GM12878 (cell line): Measurements from ENCODE around the gene PSMB5. TPM values are rescaled to one million over a fixed set of nuclear protein-coding genes. Genes with fewer than 3 reads are reported as not detected.

Source experiments
- ASH2L ChIP-seq: fragments of 300-600, 200-600 bp; sonication (generic); IDR thresholded peaks from 2 replicates; pipeline ENCODE4 v1.6.1; 2017; ENCODE audit warnings: low read depth, mild to moderate bottlenecking, borderline replicate concordance
- CEBPB ChIP-seq, 2 experiments: fragments of 150-350 bp in 1 of 2; IDR thresholded peaks; 2 replicates each; pipeline ENCODE4 v1.6.1; 2012 to 2014; ENCODE audit warnings: low read depth in 2 of 2, low read length in 2 of 2, borderline replicate concordance in 1 of 2, inconsistent platforms in 1 of 2
- ESRRA ChIP-seq: IDR thresholded peaks from 2 replicates; pipeline ENCODE4 v1.6.1; 2012; ENCODE audit warnings: mild to moderate bottlenecking, low read length, improper control_type of control experiment
- ETV6 ChIP-seq, 2 experiments: fragments of 450-650 bp in 1 of 2; IDR thresholded peaks in 1 of 2; conservative IDR thresholded peaks in 1 of 2; 2 replicates each; pipeline ENCODE4 v1.6.1; 2014; ENCODE audit warnings: antibody characterized with exemption in 1 of 2, borderline replicate concordance in 1 of 2, low read depth in 1 of 2, mild to moderate bottlenecking in 1 of 2, moderate library complexity in 1 of 2
- IKZF2 ChIP-seq, 2 experiments: fragments of 450-650 bp; IDR thresholded peaks; 2 replicates each; pipeline ENCODE4 v1.6.1; 2017; ENCODE audit warnings: mild to moderate bottlenecking in 2 of 2, moderate library complexity in 2 of 2
- MEF2B ChIP-seq: fragments of 450-650 bp; IDR thresholded peaks from 2 replicates; pipeline ENCODE4 v1.6.1; 2018; ENCODE audit warnings: mild to moderate bottlenecking, moderate library complexity; ENCODE audit not compliant: partially characterized antibody, poor library complexity, severe bottlenecking
- MXI1 ChIP-seq: fragments of 150-350 bp; IDR thresholded peaks from 2 replicates; pipeline ENCODE4 v1.6.1; 2011; ENCODE audit warnings: low read depth, mild to moderate bottlenecking, inconsistent platforms, low read length, improper control_type of control experiment
- NBN ChIP-seq: fragments of 450-650 bp; IDR thresholded peaks from 2 replicates; pipeline ENCODE4 v1.6.1; 2016
- PML ChIP-seq: IDR thresholded peaks from 2 replicates; pipeline ENCODE4 v1.6.1; 2012; ENCODE audit warnings: low read length, inconsistent platforms
- POU2F2 ChIP-seq: IDR thresholded peaks from 3 replicates; pipeline ENCODE4 v1.6.1; 2011; ENCODE audit warnings: low read depth, mild to moderate bottlenecking, low read length, borderline replicate concordance
- RCOR1 ChIP-seq: conservative IDR thresholded peaks from 2 replicates; pipeline ENCODE4 v1.6.1; 2012; ENCODE audit warnings: low read depth, low read length, improper control_type of control experiment
- RFX5 ChIP-seq: IDR thresholded peaks from 2 replicates; pipeline ENCODE4 v1.6.1; 2011; ENCODE audit warnings: low read depth, low read length, improper control_type of control experiment
- RUNX3 ChIP-seq: IDR thresholded peaks from 2 replicates; pipeline ENCODE4 v1.6.1; 2012; ENCODE audit warnings: low read length, inconsistent platforms
- SMC3 ChIP-seq: IDR thresholded peaks from 2 replicates; pipeline ENCODE4 v1.6.1; 2011; ENCODE audit warnings: low read length, improper control_type of control experiment, borderline replicate concordance
- SRF ChIP-seq, 2 experiments: IDR thresholded peaks; 2 replicates each; pipeline ENCODE4 v1.6.1; 2011; ENCODE audit warnings: low read depth in 2 of 2, low read length in 2 of 2, mild to moderate bottlenecking in 1 of 2, moderate library complexity in 1 of 2
- TAF1 ChIP-seq: IDR thresholded peaks from 2 replicates; pipeline ENCODE4 v1.6.1; 2011; ENCODE audit warnings: mild to moderate bottlenecking, low read depth, low read length, borderline replicate concordance
- TARDBP ChIP-seq: IDR thresholded peaks from 2 replicates; pipeline ENCODE4 v1.6.1; 2016; ENCODE audit warnings: borderline replicate concordance
- TBL1XR1 ChIP-seq: IDR thresholded peaks from 2 replicates; pipeline ENCODE4 v1.6.1; 2012; ENCODE audit warnings: low read depth, low read length, improper control_type of control experiment
- TCF7 ChIP-seq: IDR thresholded peaks from 2 replicates; pipeline ENCODE4 v1.6.1; 2014; ENCODE audit warnings: antibody characterized with exemption, borderline replicate concordance
- WRNIP1 ChIP-seq: IDR thresholded peaks from 2 replicates; pipeline ENCODE4 v1.6.1; 2011; ENCODE audit warnings: low read depth, low read length, improper control_type of control experiment, borderline replicate concordance
- polyA plus RNA-seq, 11 experiments: library from polyadenylated mRNA; depleted of rRNA in 4 of 11; unstranded in 6 of 11; stranded (reverse) in 5 of 11; fragments of >200 nt; fragmentation: Nextera tagmentation in 4 of 11; fragmentation: Illumina TruSeq in 1 of 11; extraction: Ambion mirVana in 4 of 11; extraction: Trizol in 1 of 11; gene quantifications; 1 replicate in 1 of 11; 2 replicates in 10 of 11; pipeline versions ENCODE4 v1.2.1 to v1.2.3, GENCODE V29; 2011 to 2016; ENCODE audit warnings: inconsistent platforms in 2 of 11, missing spikeins in 2 of 11, low read depth in 1 of 11
- total RNA-seq, 4 experiments: library from RNA; depleted of rRNA in 3 of 4; stranded (reverse); fragments of >200 nt in 3 of 4; fragmentation: Illumina TruSeq in 1 of 4; extraction: Trizol in 1 of 4; gene quantifications; 2 replicates each; pipeline versions ENCODE4 v1.2.1 to v1.2.3, GENCODE V29; 2013 to 2021
- TF ChIP-seq, protein P1 (sequence below): fragments of 150-350 bp; IDR thresholded peaks from 2 replicates; pipeline ENCODE4 v1.6.1; 2016; ENCODE audit warnings: low read depth, low read length
- TF ChIP-seq, protein P2 (sequence below): fragments of 450-650 bp; IDR thresholded peaks from 2 replicates; pipeline ENCODE4 v1.6.1; 2017; ENCODE audit warnings: antibody characterized with exemption, mild to moderate bottlenecking, moderate library complexity
- TF ChIP-seq, protein P3 (sequence below): IDR thresholded peaks from 2 replicates; pipeline ENCODE4 v1.6.1; 2012; ENCODE audit warnings: low read length, inconsistent platforms

The PSMB5 gene
- total and polyA plus RNA-seq, 10 of the 15 experiments (the other 5 are each of a cell fraction or from before 2014, with no cell fraction given) = 84.5 to 802 (median 144) TPM

DNA sequence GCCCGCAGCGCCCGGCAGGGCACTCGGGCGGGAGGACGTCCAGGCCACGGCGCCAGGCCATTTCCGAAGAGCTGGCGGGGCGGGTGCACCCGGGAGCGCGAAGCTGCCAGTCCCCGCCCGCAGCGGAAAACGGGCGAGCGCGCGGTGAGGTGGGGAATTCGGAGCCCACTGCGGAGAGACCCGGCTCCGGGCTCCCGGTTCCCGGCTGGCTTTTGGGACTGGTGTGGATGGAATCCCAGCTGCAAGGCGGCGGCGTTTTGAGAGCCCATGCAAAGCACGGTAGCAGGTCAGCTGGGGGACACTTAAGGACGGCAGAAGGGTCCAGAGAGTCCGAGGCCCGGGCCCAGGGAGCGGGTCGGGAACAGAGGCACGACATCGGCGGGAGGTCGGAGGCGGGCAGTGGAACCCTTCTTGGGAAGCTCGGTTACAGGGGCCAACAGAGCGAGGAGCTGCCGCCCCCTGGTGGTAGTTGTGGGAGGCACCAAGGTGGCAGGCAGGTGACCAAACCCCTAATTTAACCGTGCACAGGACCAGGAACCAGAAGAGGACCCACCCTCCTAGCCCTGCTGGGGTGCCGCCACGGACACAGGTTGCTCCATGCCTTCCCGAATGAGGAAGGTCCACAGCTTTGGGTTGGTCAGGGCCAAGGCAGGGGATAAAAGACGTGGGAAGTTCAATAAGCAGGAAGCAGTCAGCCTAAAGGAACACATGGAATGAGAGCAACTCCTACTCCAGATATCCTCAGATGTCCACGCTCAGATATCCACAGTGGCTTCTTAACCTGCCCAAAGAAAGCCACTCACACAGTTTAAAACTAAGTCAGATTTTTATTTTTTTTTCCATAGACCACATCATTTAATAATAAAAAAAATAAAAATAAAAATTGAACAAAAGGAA lies 23.3 kb upstream of the PSMB5 start (continued):
- TF ChIP-seq, protein P1, sequence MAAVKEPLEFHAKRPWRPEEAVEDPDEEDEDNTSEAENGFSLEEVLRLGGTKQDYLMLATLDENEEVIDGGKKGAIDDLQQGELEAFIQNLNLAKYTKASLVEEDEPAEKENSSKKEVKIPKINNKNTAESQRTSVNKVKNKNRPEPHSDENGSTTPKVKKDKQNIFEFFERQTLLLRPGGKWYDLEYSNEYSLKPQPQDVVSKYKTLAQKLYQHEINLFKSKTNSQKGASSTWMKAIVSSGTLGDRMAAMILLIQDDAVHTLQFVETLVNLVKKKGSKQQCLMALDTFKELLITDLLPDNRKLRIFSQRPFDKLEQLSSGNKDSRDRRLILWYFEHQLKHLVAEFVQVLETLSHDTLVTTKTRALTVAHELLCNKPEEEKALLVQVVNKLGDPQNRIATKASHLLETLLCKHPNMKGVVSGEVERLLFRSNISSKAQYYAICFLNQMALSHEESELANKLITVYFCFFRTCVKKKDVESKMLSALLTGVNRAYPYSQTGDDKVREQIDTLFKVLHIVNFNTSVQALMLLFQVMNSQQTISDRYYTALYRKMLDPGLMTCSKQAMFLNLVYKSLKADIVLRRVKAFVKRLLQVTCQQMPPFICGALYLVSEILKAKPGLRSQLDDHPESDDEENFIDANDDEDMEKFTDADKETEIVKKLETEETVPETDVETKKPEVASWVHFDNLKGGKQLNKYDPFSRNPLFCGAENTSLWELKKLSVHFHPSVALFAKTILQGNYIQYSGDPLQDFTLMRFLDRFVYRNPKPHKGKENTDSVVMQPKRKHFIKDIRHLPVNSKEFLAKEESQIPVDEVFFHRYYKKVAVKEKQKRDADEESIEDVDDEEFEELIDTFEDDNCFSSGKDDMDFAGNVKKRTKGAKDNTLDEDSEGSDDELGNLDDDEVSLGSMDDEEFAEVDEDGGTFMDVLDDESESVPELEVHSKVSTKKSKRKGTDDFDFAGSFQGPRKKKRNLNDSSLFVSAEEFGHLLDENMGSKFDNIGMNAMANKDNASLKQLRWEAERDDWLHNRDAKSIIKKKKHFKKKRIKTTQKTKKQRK = no peak
- TF ChIP-seq RFX5 (no peak), ETV6 (conservative IDR thresholded peaks at IDR 0.05 in 1 of 2, IDR thresholded peaks at IDR 0.05 in 1 of 2; ENCODE audit: borderline replicate concordance in 1 of 2, low read depth in 1 of 2) (no peak), TBL1XR1 (no peak), TCF7 (no peak), TAF1 (no peak), SMC3 (peak; percentile 92), MXI1 (no peak), SRF (IDR thresholded peaks at IDR 0.05; ENCODE audit: low read depth in 2 of 2, low read length in 2 of 2) (0 out of 4 replicates have a peak, but pooled peaks of 1 of the 2 experiments have one; percentile 35), IKZF2 (IDR thresholded peaks at IDR 0.05) (peak; percentile 79 to 81), ASH2L (no peak), NBN (peak; percentile 60; the same call in 1 of the 2 replicates), MEF2B (no peak), CEBPB (IDR thresholded peaks at IDR 0.05; ENCODE audit: borderline replicate concordance in 1 of 2, low read depth in 2 of 2, low read length in 2 of 2) (no peak), TARDBP (no peak), RUNX3 (peak; percentile 50; the same call in 1 of the 2 replicates), WRNIP1 (no peak), PML (no peak; the same call in none of the 2 replicates), ESRRA (no peak), POU2F2 (peak; percentile 16; the same call in 1 of the 3 replicates), RCOR1 (no peak)
- TF ChIP-seq, protein P2, sequence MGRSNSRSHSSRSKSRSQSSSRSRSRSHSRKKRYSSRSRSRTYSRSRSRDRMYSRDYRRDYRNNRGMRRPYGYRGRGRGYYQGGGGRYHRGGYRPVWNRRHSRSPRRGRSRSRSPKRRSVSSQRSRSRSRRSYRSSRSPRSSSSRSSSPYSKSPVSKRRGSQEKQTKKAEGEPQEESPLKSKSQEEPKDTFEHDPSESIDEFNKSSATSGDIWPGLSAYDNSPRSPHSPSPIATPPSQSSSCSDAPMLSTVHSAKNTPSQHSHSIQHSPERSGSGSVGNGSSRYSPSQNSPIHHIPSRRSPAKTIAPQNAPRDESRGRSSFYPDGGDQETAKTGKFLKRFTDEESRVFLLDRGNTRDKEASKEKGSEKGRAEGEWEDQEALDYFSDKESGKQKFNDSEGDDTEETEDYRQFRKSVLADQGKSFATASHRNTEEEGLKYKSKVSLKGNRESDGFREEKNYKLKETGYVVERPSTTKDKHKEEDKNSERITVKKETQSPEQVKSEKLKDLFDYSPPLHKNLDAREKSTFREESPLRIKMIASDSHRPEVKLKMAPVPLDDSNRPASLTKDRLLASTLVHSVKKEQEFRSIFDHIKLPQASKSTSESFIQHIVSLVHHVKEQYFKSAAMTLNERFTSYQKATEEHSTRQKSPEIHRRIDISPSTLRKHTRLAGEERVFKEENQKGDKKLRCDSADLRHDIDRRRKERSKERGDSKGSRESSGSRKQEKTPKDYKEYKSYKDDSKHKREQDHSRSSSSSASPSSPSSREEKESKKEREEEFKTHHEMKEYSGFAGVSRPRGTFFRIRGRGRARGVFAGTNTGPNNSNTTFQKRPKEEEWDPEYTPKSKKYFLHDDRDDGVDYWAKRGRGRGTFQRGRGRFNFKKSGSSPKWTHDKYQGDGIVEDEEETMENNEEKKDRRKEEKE = no peak
- TF ChIP-seq, protein P3, sequence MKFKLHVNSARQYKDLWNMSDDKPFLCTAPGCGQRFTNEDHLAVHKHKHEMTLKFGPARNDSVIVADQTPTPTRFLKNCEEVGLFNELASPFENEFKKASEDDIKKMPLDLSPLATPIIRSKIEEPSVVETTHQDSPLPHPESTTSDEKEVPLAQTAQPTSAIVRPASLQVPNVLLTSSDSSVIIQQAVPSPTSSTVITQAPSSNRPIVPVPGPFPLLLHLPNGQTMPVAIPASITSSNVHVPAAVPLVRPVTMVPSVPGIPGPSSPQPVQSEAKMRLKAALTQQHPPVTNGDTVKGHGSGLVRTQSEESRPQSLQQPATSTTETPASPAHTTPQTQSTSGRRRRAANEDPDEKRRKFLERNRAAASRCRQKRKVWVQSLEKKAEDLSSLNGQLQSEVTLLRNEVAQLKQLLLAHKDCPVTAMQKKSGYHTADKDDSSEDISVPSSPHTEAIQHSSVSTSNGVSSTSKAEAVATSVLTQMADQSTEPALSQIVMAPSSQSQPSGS = no peak
